ENCODE measurements around the gene NELFE. TPM values are rescaled to one million over a fixed set of nuclear protein-coding genes. Genes with fewer than 3 reads are reported as not detected.

The NELFE gene
- total RNA-seq, 1 donor from 2014 or later = 100 TPM

DNA sequence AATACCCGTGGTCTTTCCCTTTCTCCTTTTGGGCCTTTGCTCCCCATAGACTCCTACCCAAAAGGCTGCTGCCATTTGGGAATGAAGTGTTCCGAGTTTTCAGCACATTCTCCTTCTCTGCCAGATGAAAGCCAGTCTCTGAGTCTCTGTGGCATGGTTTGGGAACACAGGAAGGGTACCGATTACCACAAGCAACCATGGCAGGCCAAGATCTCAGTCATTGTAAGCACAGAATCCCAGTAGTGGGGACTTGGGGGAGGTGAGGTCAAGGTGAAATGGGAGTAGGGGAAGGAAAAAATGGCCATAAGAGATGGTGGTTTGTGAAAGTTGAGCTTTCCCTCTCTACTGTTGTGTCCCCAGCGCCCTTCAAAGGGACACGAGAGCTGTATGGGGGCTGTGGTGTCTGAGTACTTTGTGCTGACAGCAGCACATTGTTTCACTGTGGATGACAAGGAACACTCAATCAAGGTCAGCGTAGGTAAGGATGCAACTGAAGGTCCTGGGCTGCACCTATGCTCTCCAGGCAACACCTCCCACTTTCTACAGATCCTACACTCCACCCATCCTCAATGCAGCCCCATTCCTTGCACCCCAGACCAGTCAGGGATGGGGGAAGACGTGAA lies 8.7 kb downstream of the NELFE start:
- H3K4me3 ChIP-seq = no peak overlapping the region
- no peaks in the 10 kb centered on the region for H3K27me3 ChIP-seq
- no peaks in the 10 kb centered on the region for H3K9me3 ChIP-seq
- no peak overlapping the region for H3K27ac ChIP-seq
- intact Hi-C loops (cut with DNase I) = loop anchor here (5.0 to 10.0 kb wide), 2 partner anchors 48 to 275 kb away; partner anchors contain the start of gene ZBTB12
- no peak for TF ChIP-seq POLR2AphosphoS5 (IDR thresholded peaks at IDR 0.05; ENCODE audit: insufficient read depth in 1 of 2, low read depth in 1 of 2)
- no peak for TF ChIP-seq POLR2A (IDR thresholded peaks at IDR 0.05)
- no peak for TF ChIP-seq CTCF (IDR thresholded peaks at IDR 0.05)
- H3K4me1 ChIP-seq = peaks cover 14% of the 10 kb centered on the region
- no peak for DNase-seq (ENCODE audit: extremely low spot score in 2 of 2)
- H3K36me3 ChIP-seq = peaks cover 0 to 36% of the 10 kb centered on the region in 2 donors

- TF ChIP-seq CTCF (IDR thresholded peaks at IDR 0.05) = no peak
- no peak for TF ChIP-seq POLR2A (IDR thresholded peaks at IDR 0.05)
- no peak for TF ChIP-seq POLR2AphosphoS5 (IDR thresholded peaks at IDR 0.05; ENCODE audit: insufficient read depth in 1 of 2, low read depth in 1 of 2)
- intact Hi-C loops (cut with DNase I) = loop anchor here (5.0 kb wide), 1 partner anchor 47 kb away; the partner anchor contains the start of gene ZBTB12
- H3K27ac ChIP-seq = no peak overlapping the region
Observed at GRCh38 chr6:31948753-31949413, 9.9 kb downstream of the NELFE start.

DNA sequence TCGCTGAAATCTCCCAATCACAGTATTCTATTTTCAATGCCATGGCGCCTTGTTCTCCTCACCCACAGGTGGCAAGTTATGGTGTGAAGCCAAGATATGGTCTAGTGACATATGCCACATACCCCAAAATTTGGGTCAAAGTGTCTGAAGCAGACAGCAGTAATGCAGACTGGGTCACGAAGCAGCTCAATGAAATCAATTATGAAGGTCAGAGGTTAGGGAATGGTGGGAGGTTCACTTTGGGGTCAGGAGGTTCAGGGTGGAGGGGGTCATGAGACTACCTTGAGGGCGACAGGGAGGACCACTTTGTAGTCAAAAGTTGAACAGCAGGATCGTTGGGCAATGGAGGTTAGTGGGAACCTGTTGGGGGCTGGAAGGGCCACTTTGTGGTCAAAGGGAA lies 10.5 kb downstream of the NELFE start:
- Histone ChIP-seq H3K27me3 (no peaks in the 10 kb centered on the region), H3K4me3 (no peak overlapping the region), H3K27ac (no peak overlapping the region), H3K4me1 (peaks cover 19% of the 10 kb centered on the region), H3K9me3 (no peaks in the 10 kb centered on the region), H3K36me3 (peaks cover 0 to 18% of the 10 kb centered on the region in 2 donors)
- no peak for TF ChIP-seq POLR2AphosphoS5 (IDR thresholded peaks at IDR 0.05; ENCODE audit: insufficient read depth in 1 of 2, low read depth in 1 of 2)
- TF ChIP-seq POLR2A (IDR thresholded peaks at IDR 0.05) = no peak
- no peak for TF ChIP-seq CTCF (IDR thresholded peaks at IDR 0.05)
- intact Hi-C loops (cut with DNase I) = loop anchor here (5.0 kb wide), 1 partner anchor 46 kb away; the partner anchor contains the start of gene ZBTB12
- no peak for DNase-seq (ENCODE audit: extremely low spot score in 2 of 2)

More at GRCh38 chr6:31948753-31949413, 9.9 kb downstream of the NELFE start:
- Histone ChIP-seq H3K27me3 (no peaks in the 10 kb centered on the region), H3K36me3 (peaks cover 0 to 24% of the 10 kb centered on the region in 2 donors), H3K4me3 (no peak overlapping the region), H3K4me1 (peaks cover 19% of the 10 kb centered on the region), H3K9me3 (no peaks in the 10 kb centered on the region)
- no peak for DNase-seq (ENCODE audit: extremely low spot score in 2 of 2)

DNA sequence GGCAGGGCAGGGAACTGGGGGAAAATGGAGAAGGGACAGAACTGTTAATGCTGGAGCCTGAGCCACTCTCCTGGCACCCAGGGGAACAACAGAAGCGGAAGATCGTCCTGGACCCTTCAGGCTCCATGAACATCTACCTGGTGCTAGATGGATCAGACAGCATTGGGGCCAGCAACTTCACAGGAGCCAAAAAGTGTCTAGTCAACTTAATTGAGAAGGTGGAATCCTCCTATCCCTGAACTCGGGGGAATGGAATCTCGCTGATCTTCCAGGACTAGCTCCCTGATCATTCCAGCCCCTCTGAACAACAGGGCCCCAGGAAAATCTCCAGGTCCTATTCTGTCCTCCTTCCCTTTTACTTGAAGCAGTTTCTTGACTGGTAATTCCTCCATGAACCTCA lies 10.9 kb downstream of the NELFE start:
- no peak for DNase-seq (ENCODE audit: extremely low spot score in 2 of 2)
- TF ChIP-seq POLR2AphosphoS5 (IDR thresholded peaks at IDR 0.05; ENCODE audit: insufficient read depth in 1 of 2, low read depth in 1 of 2) = no peak
- no peak for TF ChIP-seq CTCF (IDR thresholded peaks at IDR 0.05)
- no peak for TF ChIP-seq POLR2A (IDR thresholded peaks at IDR 0.05)
- H3K27ac ChIP-seq = no peak overlapping the region
- no peaks in the 10 kb centered on the region for H3K9me3 ChIP-seq
- H3K4me3 ChIP-seq = no peak overlapping the region
- no peaks in the 10 kb centered on the region for H3K27me3 ChIP-seq
- intact Hi-C loops (cut with DNase I) = loop anchor here (5.0 kb wide), 1 partner anchor 46 kb away; the partner anchor contains the start of gene ZBTB12
- H3K36me3 ChIP-seq = peaks cover 0 to 14% of the 10 kb centered on the region in 2 donors
- H3K4me1 ChIP-seq = peaks cover 19% of the 10 kb centered on the region

All from vagina (tissue), 2 donors.